Measurements from ENCODE around the gene ANKRD7.
A peak's percentile ranks its signal among the peaks of the same experiment; 100 is the strongest.

The ANKRD7 gene, protein sequence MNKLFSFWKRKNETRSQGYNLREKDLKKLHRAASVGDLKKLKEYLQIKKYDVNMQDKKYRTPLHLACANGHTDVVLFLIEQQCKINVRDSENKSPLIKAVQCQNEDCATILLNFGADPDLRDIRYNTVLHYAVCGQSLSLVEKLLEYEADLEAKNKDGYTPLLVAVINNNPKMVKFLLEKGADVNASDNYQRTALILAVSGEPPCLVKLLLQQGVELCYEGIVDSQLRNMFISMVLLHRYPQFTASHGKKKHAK

DNA sequence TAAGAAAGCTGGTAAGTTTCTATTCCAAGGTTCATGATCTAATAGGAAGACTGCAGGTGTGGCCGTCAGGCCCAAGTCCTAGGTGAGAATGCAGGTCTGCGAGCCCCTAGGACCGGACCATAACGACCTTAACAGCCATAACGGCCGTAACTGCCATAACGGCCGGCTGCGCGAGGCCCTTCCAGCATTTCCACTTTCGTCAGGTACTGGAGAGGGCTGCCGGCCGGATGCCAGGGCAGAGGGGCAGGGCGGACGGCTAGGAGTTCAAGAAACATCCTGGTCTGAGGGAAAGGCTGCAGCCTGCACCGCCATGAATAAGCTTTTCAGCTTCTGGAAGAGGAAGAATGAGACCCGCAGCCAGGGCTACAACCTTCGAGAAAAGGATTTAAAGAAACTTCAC lies at the start of gene ANKRD7:
Gene ANKRD7 (plus strand): TSS at position 184 of the 400 bp plus-strand sequence. CDS start 127 bp downstream, at position 311.
- no peak for DNase-seq

DNA sequence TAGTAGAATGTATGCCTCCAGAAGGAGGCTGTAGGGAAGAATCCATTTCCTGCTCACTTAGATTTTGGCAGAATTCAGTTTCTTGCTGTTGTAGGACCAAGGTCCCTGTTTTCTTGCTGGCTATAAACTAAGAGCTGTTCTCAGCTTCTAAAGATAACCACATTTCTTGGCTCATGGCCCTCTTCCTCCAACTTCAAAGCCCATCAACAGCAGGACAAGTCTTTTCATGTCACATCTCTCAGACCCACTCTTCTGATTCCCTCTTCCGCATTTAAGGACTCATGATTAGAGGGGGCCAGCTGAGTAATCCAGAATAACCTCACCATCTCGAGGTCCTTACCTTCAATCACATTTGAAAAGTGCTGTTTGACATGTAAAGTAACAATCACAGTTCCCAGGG lies 48.8 kb upstream of the ANKRD7 start:
- DNase-seq, result no peak

DNA sequence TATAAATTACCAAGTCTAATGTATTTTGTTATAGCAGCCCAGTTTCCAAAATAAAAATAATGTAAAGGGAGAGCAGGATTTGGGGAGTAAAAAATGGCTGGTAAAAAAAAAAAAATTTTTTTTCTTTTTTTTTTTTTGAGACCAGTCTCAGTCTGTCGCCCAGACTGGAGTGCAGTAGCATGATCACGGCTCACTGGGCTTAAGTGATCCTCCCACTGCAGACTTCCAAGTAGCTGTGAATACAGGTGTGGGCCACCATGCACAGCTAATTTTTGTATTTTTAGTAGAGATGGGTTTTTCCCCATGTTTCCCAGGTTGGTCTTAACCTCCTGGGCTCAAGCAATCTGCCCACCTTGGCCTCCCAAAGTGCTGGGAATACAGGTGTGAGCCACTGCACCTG lies 45.3 kb upstream of the ANKRD7 start:
- no peak for DNase-seq

DNA sequence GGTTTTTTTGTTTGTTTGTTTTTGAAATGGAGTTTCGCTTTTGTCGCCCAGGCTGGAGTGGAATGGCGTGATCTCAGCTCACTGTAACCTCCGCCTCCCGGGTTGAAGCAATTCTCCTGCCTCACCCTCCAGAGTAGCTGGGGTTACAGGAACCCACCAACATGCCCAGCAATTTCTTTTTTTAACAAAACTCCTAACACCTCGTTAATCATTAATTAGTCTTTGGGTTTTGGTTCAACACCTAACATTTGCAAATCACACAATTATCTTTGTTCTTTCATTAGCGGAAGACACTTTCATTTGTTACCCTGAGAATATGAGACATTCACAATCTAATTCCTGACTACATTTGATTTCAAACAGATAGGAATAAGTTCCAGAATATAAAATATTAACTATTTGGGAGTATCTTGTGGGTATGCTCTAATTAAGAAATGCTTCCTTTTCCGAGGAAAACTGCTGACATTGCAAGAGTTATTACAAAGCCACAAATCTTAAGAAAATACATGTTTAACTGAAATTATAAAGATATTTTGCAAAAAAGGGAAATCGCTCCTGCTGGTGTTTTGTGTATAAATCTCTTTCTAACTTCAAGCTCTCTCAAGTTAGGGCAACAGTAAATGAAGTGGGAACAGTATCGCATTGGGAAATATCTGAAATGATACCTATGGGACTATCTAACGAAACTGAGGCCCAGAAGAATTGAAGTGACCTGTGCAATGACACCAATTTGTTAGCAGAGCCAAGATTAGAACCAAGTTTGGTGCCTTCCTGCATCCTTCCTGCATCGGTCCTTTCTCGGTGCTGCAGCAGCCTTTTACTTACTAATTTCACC lies 41.7 kb upstream of the ANKRD7 start:
- peak; percentile 15 for DNase-seq

DNA sequence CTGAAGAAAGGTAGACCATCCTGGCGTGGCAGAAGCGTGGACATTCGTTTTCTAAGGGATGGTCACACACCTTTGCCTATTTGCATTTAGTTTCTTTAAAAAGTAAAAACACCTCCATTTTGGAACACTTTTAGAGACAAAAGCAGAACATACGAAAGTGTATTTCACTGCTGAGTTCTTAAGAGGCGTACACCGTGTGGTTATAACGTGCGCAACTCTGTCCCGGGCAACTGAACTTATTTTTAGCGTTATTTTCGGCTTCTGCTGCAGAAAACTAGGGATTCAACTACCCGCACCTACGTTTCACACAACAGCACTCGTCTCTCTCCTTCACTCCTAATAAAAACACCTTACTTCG lies 41.1 kb upstream of the ANKRD7 start:
- no peak for DNase-seq

DNA sequence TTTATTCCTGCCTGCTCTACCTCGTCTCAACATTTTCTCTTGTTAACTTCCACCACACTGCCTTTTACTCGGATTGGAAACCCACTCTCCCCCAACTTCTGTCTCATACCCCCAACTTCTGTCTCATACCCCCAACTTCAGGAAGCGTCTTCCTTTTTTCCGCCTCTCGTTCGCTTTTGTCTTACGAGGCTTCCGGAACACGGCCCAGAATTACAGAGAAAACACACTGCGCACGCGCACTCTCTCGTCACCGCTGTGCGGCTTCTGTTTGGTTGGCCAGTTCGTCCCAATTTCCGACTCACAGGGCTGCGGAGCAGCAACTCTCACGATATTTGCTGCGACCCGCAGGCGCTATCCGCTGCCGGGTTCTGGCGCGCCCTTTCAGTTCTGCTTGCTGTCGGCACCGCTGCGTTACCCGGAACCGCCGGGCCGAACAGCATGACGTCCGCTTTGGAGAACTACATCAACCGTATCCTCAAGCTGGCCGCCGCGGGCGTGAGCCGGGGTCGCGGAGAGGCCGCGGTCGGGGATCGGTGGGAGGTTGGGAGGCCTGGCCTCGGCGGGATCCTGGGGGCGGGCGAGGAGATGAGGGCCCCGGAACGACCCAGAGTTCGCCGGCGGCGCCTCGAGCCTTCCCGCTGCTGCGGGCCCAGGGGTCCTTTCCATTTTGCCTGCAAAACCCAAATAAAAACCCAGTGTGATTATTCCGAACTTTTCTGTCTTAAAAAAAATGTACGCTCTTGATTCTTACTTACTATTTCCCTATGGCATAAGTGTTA lies 40.5 kb upstream of the ANKRD7 start, which contains the start of gene LSM8:
Gene LSM8 (plus strand): TSS at position 379 of the 779 bp plus-strand sequence. CDS start 60 bp downstream, at position 439.
- DNase-seq, result peak; percentile 98

DNA sequence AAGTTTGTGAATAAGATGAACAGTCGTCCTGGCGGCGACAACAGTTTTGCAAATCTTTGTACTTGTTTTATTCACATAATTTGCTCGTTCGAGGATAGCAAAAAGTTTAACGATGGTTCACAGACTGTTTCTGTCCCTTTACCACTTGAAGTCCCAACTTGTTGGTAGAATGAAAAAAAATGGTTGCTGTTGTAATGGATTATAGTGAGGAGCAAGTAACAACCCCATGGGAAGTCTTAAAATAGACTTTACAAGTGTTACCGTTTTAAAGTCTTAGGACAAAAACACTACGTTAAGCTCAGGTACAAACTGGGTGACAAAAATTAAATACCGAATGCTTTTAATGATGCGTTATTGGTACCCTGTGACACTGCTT lies 40.0 kb upstream of the ANKRD7 start:
- no peak for DNase-seq

DNA sequence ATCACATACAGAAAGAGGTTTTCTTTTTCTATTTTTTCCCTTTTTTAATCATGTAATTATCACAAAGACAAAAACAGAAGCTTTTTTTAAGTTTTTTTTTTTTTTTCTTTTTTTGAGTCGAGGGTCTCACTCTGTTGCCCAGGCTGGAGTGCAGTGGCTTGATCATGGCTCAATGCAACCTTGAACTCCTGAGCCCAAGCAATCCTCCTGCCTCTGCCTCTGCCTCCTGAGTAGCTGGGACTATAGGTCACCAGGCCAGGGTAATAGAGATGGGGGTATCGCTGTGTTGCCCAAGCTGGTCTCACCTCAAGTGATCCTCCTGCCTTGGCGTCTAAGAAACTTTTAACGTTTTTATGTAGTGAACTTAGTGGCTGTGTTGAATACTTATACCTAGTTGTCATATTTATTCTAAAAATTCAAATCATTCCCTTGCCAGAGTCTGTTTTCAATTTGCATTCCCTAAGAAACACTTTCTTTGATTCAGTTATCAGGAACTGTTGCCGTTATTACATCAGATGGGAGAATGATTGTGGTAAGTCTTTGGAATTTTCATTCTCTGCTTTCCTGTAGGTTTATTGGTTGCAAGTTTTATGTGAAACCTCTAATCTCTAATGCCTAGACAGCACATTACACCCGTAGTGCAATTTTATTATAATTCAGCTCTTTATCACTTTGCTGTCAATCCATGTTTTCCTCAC lies 39.2 kb upstream of the ANKRD7 start:
- DNase-seq, result no peak

DNA sequence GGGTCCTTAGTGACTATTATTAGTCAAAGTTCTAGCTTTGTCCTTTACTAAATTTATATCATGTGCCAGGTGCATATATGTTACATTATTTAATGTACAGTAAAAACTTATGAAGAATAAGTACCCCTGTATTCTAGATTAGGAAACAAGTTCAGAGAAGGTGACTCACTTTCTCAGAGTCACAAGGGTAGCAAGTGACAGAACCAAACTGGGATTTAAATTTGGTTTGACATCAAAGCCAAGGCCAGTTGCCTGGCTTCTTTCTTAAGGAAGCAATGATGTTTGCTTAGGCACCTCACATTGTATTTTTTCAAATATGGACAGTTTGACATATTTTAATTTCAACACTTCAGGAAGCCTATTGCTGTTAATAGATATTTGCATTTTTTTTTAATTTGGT lies 38.0 kb upstream of the ANKRD7 start:
- DNase-seq, result peak; percentile 47

DNA sequence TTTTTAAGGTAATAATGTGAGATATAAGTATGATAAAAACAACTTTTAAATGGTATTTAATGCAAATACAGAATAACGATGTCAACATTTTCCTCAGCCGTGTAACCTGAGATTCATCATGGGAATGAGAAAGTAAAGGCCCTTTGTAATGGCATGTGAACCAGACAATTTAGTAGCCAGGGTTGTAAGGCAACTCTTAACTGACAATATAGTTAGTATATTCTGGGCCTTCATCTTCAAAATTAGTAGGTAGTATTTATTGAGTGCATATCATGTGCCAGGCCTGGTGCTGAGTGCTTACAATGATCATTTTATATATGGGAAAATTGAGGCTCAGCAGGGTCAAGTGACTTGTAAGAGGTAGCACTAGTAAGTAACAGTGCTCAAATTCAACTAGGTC lies 29.9 kb upstream of the ANKRD7 start:
- no peak for DNase-seq

DNA sequence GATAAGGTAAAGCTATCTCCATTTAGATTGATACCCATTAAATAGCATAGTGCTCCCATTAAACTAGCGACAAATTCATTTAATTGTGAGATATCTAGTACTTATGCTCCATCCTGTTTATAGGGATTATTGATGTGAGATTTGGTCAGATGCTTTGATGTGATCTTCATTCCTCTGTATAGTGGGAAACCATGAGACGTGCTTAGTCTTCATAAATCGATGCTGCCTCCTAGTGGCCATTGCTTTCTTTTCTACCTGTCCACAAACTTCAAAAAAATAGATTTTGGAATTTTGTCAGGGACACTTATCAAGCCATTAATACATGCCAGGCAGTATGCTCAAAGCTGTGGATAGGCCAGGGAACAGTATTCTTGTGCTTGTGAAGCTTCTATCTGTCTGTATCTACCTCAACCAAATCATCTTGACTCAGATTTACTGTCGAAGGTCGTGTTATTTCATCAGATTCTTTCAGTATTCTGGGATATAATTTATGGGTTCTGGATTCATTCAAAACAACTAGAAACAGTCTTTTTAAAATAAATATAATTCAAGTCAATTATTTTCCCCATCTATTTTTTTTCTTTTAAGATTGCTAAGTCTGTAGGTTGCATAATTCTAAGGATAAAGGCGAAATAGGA lies 28.5 kb upstream of the ANKRD7 start:
- peak; percentile 59 for DNase-seq

DNA sequence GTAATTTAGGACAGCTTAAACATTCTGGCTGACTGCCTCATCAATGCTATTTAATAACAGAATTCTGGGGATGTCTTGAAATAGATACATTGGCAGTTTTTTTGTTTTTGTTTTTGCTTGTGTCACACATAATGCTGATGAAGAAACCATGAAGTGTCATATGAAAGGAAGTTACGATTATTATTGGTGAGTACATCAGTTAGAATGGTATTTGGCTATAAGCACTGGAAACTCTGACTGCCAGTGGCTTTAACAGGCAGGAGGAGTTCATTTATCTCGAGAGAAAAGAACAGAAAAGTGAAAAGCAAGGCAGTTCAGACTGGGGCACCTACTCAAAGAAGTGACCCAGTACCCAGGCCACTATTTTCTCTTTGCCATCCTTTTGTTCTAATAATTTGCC lies 22.4 kb upstream of the ANKRD7 start:
- DNase-seq, result no peak

DNA sequence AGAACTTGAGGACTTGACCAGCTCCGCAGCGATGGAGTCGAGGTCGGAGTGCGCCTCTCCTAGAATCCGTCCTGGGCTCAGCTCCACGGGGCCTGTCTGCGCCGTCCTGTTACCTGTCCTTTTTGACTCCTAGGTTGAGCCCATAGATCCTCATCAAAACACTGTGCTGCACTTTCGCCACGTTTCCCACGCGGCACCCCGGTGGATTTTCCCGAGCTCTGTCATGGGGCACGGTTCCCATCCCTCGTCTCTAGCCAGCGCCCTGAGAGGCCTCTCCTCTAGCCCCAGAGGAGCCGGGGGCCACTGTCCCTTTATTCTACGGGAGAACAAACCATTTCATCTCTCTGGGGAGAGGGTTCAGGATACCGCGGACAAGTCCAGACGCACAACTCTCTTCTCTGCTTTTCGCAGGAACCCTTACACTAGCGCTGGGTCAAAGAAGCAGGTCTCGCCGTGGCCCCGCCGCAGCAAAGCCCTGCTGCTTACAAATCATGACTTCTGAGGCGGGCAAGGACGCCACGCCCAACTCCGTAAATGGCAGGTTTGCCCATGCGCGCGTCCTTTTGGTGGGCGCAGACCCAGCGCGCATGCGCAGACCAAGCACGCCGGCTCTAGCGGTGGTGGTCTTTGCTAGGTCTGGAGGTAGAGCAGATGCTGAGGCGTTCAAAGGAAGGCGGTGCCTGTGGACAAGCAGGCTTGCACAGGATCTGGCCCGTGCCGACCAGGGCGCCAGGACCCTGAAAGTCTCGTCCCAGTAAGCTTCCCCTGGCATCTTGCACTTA lies 10.3 kb upstream of the ANKRD7 start:
- peak; percentile 78 for DNase-seq

DNA sequence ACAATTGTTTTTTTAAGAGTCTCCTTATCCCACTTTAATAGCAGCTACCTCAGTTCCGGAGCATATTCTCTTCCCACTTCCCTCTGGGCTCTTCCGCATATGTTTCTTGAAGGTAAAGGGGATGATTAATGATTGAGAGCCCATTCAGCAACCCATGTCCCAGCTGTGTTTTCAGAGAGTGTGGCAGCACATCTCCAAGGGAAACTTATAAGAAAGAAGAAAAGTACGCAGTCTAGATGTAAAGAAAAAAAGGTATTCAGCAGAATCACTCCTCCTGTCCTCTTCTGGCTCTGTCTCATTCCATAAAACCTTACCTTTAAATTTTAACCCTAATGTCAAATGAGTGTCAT lies 9.7 kb upstream of the ANKRD7 start:
- no peak for DNase-seq

DNA sequence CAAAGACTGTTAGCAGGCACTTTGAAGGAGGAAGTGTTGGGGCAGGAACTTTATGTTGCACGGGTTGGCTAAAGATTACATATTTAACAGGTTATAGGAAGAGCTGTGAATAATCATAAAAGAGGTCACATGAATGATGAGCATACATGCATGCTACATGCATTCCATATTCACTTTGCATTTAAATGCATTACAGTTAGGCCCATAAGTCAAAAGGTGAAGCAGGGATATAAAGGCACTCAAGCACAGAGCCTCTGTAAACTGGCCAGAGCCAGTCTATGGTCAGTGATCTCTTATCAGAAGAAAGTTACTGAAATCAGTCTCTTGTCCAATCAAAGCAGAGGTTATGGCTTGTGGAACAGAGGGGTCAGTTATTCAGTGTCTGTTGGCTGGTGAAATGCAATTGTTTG lies 7.3 kb upstream of the ANKRD7 start:
- DNase-seq, result no peak

DNA sequence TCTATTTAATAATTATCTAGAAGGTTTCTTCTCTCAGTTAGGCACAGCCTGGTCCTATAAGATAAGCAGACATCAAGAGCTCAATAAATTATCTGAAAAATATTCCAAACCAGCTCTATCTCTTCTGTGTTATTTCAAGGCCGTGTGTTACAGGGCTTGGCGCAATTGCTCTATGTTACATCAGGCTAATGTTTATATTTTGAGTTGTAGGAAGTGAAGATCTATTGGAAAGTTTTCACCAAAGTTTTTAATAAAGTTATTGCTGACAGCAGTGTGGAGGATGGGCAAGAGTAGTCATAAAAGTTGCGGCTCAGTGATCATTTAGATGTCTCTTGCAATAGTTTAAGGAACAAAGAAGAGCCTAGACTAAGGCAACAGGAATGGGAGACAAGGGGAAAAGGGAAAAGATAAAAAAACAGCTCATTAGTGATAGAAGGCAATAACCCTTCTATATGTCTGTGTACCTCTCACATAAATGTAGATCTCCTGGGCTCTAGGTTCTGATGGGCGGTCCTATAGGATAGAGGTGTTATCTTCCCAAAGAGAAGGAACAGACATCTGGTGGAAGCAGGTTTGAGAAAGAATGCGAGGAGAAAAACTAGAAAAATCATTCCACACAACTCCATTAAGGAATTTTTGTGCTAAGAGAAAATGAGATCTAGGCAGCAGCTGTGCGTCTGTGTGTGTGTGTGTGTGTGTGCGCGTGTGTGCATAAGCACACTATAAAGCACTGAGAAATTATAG lies 5.9 kb upstream of the ANKRD7 start:
- DNase-seq, result no peak

DNA sequence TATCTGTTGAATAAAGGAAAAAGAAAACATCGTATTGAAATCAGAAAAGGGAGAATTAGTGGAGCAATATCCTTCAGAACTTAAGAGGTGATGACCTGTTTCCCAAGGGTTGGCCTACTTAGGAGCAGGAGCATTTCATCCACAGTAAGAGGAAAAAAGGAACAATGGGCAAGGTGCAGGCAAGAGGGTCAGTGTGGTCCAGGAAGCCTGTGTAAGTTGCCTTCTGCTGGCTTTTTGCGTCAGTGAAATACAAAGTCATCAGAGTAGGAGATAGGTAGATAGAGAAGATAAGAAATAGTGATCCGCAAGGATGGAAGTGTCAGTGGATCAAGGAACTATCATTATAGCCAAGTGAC lies 5.4 kb upstream of the ANKRD7 start:
- no peak for DNase-seq

DNA sequence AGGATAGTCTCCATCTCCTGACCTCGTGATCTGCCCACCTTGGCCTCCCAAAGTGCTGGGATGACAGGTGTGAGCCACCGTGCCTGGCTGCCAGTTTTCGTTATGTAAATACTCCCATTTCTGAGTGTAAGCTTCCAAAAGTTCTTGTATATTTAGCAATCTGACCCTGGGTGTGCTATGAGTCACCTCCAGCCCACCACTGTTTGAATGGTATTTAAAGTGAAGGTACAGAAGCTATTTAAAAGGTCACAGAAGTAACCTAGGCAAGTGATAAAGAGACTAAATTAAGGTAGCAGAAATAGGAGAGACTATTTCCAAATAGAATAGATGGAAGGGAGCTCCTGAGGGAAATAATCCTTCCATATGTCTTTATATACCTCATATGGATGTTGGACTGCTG lies 3.9 kb upstream of the ANKRD7 start:
- DNase-seq, result no peak

DNA sequence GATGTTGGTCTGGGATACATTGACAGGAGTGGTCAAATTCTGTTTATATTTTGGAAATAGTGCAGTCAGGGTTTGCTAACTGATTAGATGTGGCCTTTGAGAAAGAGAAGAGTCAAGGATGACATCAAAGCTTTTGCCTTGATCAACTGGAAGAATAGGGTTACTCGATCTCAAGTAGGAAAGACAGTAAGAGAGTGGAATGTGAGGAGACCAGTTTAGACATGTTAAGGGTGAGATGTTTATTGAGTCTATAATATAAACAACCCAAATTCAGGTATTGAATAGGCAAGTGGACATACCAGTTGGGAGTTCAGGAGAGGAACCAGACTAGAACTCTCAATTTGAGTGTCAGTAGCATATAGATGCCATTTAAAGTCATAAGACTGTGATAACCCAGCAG lies 1.9 kb upstream of the ANKRD7 start:
- no peak for DNase-seq

DNA sequence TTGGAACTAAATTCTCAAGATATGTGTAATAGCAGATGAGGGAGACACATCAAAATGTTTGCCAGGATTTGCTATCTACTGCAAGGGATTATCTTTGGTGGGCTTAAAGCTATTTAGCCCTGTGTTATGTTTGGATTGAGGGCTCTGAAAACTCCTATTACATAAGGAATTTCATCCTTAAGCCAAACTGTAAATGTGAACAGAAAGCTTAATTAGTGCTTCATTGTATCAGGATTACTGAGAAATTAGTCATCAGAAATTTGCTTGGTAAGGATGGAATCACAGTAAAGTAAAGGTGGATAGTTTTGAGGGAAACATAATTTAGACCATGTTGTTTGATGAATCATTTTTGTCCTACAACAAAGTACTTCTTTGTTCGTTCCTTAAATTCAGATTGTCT lies 8.3 kb downstream of the ANKRD7 start:
- no peak for DNase-seq

DNA sequence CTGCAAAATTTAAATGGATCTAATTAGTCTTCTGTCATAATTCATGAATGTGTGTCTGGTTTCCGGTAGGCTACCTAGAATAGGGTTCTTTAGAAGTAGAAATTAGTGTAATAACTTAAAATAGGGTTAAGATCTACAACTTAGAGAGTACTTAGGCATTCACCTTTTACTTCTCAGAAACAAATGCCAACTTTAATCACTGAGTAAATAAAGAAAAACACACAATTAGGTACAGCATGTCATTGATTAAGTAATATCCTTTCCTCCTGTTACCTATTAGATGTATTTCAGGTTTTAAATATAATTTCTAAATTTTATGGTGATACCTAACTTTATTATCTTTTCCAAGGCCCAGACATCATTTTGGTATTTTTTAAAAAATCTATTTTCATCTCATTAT lies 9.3 kb downstream of the ANKRD7 start:
- DNase-seq, result no peak

Data from activated CD4-positive, alpha-beta T cell treated with anti-CD3 and anti-CD28 coated beads, Interleukin-10, Interleukin-2, amounts not matched to agents 100 ng/mL and 50 ng/mL, durations not matched to agents 16 hours and 8 hours (primary cell).